RCC 7860 (cell line): ENCODE measurements around the gene UPF2.
"Not testable (repeated sequence)": the region's sequence is repeated elsewhere in the genome, so short reads cannot be mapped to it uniquely, and the experiment has no call there.

Experiments
- DNase-seq: peaks from one replicate; pipeline ENCODE4 v3.0.0-alpha.2; 2015; ENCODE audit warnings: low spot score
- FAIRE-seq: peaks from 2 replicates; lab custom pipeline; 2012; peaks lifted over from hg19 to GRCh38; lab: Jason Lieb, UNC

Gene UPF2

GRCh38 chr10:11910102-11910501 is 132.5 kb downstream of the UPF2 start:
- FAIRE-seq (no peak), DNase-seq (no peak)

DNA sequence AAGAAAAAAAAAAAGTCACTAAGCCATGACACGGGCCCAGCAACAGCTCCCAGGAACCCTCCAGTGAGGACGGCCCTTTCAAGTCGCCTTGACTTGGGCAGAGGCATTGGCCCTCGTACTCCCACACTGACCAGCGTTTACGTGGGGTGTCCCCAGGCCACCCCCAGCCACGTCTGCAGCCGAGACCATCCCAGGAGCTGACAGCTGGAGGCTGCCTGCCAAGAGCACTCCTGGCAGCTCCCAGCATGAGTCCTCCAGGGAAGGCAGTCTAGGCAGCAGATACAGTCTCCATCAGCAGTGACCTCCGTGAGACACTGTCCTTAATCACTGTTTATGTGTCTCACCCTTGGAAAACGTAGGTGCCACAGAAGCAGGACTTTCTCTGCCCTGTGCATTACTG is 133.0 kb downstream of the UPF2 start:
- DNase-seq: no peak
- no peak for FAIRE-seq

DNA sequence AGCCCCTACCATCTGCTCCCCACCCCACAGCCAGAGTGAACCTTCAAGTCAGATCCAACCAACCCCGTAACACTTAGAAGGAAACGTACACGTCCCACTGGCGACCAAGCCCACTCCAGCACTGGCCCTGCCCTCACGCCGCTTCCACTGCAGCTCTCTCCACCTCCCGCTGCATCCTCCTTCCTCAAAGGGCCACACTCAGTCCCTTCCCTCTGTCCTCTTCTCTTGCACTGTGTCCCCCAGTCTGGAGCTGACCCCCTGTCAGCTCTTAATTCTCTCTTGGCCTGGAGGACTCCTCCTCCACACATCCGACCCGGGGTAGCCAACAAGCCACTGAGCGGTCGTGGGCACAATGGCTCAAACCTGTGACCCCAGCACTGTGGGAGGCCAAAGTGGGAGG is 133.6 kb downstream of the UPF2 start:
- no peak for DNase-seq
- no peak for FAIRE-seq

DNA sequence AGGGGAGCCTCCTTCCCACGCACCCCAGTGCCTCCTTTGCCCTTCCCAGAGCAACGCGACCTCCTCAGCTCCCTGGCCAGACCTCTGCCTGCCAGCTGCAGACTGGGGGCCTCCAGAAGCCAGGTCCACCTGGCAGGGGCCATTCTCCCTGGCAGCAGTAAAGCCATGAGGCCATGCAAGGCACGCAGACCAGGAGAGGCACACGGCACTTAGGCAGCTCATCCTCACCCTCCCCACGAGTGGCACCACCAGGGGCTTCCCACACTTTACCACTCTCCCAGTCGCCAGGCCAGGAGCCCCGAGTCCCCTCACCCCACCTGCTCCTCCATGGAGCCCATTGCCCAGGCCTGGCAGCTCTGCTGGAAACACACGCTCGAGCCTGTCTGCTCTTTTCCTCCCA is 134.1 kb downstream of the UPF2 start:
- no peak for FAIRE-seq
- no peak for DNase-seq

DNA sequence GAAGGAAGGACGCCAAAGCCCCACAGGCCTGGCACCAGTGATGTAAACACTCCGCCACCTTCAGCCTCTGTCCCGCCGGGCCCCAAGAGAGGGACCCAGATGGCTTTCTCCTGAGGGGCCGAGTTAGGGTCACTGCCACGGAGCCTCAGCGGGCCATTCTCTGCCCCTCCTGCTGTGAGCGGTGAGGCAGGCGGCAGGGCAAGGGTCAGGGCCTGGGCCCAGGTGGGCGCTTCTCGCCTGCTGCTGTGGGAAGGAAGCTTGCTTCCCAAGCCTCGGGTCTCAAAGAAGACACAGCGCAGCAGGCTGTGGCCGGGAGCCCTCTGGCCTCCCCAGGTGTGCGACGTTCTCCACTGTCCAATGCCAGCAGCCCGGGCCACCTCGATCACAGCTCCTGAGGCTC is 134.7 kb downstream of the UPF2 start:
- FAIRE-seq: no peak
- no peak for DNase-seq

DNA sequence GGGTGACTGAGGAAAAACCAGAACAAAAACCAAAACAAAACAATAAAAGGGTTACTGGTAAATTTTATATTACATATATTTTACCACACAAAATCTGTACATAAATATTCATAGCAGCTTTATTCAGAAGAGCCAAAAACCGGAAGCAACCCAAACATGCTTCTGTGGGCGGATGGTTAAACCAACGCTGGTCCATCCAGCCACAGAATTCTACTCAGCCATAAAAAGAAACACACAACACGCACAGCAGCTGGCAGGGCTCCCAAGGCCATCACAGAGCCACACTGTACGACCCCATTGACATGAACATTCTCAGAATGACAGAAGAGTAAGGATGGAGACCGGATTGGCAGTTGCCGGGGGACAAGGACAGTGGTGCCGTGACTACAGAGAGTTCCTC is 135.9 kb downstream of the UPF2 start:
- DNase-seq: no peak
- FAIRE-seq: no peak

DNA sequence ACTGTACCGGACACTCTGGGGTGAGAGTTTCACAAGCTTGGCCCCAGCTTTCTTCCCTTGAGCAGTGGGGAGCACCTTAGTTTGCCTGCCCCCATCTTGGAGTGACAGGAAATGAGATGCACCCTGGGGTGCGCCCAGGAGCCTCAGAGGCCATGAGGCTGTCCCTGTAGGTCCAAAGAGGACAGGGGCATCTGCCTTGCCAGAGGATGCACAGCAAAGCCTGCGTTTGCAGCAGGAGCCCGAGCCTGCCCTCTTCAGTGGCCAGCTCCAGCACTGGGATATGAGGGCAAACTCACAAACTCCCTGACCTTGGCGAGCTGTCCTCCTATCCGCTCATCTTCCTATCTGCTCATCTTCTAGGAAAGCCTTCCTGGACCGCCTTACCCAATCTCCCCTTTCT is 140.0 kb downstream of the UPF2 start:
- no peak for FAIRE-seq
- DNase-seq: no peak

GRCh38 chr10:11901833-11902475 is 140.7 kb downstream of the UPF2 start:
- no peak for FAIRE-seq
- DNase-seq: no peak

DNA sequence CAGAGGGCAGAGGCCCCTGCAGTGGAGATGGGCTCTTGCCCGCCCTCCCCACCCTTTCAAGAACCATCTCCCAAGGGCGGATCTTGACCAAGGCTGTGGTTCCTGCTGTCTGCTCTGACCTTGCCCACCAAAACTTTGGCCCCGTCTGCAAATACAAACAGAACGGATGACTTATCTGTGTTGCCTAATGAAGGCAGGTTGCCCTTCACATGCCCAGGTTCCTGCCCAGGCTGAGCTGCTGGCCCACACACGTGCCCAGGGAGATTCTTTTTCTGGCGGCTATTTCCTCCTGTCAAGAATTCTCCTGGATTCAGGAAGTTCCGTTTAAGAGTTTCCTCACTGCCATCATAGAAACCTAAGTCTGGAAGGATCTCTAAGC is 141.2 kb downstream of the UPF2 start:
- no peak for DNase-seq
- FAIRE-seq: no peak

DNA sequence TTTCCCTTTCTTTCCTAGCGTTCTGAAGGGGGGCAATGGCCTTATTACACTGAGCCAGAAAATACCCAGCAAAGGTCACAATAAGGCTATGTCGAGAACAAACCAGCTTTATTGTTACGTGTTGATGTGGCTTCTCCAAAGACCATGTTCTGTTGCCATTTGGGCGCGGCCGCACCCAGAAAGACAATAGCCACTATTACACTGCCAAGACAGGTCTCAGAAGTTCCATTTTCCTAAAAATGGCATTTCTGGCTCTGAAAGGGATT is 141.6 kb downstream of the UPF2 start:
- FAIRE-seq (no peak), DNase-seq (no peak)

- DNase-seq (peak; percentile 30), FAIRE-seq (no peak)
Measured at GRCh38 chr10:11899067-11899876, 143.3 kb downstream of the UPF2 start.

DNA sequence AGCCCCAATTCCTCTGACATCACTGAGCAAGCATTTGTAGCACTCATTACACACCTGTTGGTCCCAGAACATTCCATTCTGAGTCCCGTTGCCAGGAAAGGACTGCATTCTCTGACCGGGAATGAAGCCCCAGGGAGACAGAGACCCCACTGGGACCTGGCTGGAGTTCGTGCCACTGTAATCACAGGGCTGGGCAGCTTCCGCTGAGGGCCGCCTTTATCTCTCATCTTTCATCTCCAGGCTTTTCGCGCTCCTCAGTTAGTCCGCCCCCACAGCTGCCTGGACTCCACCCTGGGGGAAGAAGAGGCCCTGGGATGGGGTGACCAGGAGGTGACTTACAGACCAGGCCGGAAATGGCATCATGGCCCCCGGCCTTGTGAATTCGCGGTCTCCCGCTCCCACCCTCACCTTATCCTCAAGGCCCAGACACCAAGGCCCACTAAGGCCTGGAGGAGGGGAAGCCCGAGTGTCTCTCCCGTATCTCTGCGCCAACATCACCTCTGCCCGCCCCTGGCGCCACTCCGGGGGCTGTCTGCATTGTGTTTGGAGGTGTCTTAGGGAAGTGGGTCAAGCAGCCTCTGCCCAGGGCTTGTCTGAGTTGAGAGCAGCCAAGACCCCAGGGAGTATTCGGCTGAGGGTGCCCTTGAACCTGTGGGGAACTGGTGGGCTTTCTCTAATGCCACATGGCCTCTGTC is 144.1 kb downstream of the UPF2 start:
- peak; percentile 72 for FAIRE-seq

GRCh38 chr10:11898033-11898371 is 144.6 kb downstream of the UPF2 start:
- DNase-seq: no peak
- FAIRE-seq: no peak

More for the DNA sequence above, 144.1 kb downstream of the UPF2 start:
- peak; percentile 96 for DNase-seq

GRCh38 chr10:11896549-11897200 is 145.9 kb downstream of the UPF2 start:
- no peak for FAIRE-seq

GRCh38 chr10:11895598-11895997 is 147.0 kb downstream of the UPF2 start:
- no peak for FAIRE-seq
- DNase-seq: no peak

More at GRCh38 chr10:11896549-11897200, 145.9 kb downstream of the UPF2 start:
- no peak for DNase-seq

GRCh38 chr10:11895108-11895466 is 147.5 kb downstream of the UPF2 start:
- no peak for DNase-seq
- no peak for FAIRE-seq

DNA sequence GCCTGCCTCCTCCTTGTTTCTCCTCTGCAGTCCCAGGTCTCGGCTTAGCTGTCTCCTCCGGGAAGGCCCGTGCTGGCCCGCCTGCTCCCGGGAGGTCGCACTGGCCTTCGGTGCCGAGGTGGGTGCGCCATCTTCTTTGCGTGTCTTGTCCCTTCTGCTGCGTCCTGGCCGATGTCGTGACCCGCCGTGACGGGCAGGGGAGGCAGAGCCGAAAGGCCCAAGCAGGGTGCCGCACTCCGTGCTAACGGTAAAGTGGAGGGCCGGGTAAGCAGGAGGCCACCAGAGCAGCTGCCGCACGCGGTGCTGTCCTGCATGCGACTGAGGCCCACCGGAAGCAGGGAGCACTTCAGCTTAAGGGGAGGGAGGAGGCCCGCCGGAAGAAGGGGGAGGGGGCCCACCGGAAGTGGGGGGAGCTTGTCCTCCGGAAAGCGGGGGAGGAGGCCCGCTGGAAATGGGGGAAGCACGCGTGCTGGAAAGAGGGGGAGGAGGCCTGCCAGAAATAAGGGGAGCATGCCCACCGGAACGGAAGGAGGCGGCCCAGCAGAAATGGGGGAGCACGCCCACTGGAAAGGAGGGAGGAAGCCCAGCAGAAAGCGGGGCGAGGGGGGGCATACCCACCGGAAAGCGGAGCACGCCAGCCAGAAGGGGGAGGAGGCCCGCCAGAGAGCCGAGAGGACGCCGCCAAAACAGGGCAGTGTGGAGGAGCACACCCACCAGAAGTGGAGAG is 148.1 kb downstream of the UPF2 start:
- FAIRE-seq: no peak

DNA sequence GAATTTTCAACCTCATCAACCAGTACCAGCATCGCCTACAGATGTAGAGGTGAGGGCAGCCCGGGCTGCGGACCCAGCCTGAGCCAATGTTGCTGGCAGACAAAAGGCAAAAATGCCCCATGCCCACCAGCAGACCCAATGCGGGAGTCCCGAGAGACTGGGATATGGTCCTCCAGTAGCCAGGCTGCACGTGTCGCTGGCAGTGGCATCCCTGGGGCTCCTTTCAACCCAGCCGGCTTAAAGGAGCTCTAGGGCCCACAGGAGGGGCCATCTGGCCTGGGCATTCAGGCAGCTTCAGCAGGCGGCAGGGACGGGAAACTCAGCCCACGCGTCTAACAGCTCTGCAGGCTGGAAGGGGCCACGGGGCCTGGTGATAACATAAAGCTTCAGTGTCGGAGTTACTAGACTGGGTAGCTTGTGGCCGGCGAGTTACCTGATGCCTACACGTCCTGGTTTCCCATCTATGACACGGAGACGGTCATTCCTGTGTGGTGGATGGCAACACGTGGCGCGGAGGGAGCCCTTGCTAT is 148.8 kb downstream of the UPF2 start:
- FAIRE-seq: no peak
- DNase-seq: no peak

More for the DNA sequence above, 148.1 kb downstream of the UPF2 start:
- DNase-seq: no peak

DNA sequence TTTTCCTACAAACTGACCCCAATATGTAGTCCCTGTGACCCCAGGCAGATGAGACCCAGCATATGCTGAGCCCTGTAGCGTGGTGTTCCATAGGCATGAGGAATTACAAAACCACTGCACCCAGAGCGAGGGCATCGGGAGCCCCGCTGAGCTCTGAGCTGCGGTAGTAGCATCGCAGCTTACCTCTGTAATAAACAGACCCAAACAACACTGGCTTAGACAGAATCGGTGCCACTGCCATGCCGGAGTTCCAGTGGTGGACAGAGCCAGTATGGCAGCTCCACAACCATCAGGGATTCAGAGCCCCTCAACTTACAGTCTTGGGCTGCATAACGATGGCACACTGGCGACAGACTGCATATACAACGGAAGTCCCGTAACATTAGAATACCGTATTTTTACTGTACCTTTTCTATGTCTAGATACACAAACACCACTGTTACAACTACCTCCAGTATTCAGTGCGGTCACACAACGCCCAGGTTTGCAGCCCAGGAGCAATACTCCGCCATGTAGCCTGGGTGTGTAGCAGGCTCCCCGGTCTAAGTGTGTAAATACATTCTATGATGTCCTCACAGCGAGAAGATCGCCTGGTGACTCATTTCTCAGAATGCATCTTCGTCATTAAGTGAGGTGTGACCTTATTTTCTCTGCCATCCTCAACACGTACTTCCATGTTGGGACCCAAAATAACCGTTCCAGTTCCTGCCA is 150.7 kb downstream of the UPF2 start:
- no peak for DNase-seq
- FAIRE-seq: no peak

DNA sequence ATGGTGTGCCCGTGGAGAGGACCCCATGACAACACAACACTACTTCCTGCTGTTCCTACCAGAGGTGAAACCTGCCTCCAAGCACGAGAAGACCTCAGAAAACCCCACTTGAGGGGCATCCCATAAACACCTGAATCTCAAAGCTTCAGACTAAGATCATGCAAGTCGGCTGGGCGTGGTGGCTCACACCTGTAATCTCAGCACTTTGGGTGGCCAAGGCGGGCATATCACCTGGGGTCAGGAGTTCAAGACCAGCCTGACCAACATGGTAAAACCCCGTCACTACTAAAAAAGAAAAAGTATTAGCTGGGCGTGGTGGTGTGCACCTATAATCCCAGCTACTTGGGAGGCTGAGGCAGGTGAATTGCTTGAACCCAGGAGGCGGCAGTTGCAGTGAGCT is 153.3 kb downstream of the UPF2 start:
- not testable (repeated sequence) for DNase-seq, FAIRE-seq
